HepG2 (cell line): ENCODE results near the gene MTUS2. TPM values are rescaled to one million over a fixed set of nuclear protein-coding genes. Genes with fewer than 3 reads are reported as not detected.

ENCODE experiments used
- ATAC-seq: fragments of 200-7000 bp; cut with Tn5 transposase; 3 replicates; pipeline ENCODE4 v1.9.1; 2020; ENCODE audit warnings: mild to moderate bottlenecking, moderate library complexity
- BruUV-seq: library from RNA; stranded (reverse); fragments of 400-500 nt; replicated peaks from 2 replicates; lab custom pipeline; 2021; lab: Mats Ljungman, UMichigan
- CTCF ChIA-PET: fragments of 300-600 bp; formaldehyde crosslinking; extraction: SDS; loops from one replicate; lab custom pipeline; 2021; ENCODE audit warnings: low total read pairs, inconsistent platforms, low intra/inter-chr PET ratio; lab: Yijun Ruan, JAX
- POLR2A ChIA-PET: fragments of 350-600 bp; sonication (Branson Sonifier 250); formaldehyde crosslinking; loops from one replicate; lab custom pipeline; 2020; ENCODE audit warnings: antibody characterized with exemption, inconsistent platforms; lab: Yijun Ruan, JAX
- DNase-seq: peaks from one replicate; pipeline ENCODE4 v3.0.0-alpha.2; 2015; ENCODE audit warnings: low spot score
- FAIRE-seq: peaks from 3 replicates; lab custom pipeline; 2011; peaks lifted over from hg19 to GRCh38; lab: Jason Lieb, UNC
- H2AFZ ChIP-seq: one replicate; pipeline ENCODE4 v1.6.1; 2011; ENCODE audit warnings: low read length, inconsistent platforms
- H3K27ac ChIP-seq: fragments of 300-600 bp; 3 replicates; pipeline ENCODE4 v1.8.0; 2011; ENCODE audit warnings: mixed run types, mild to moderate bottlenecking, mixed read lengths, low read length, inconsistent platforms; ENCODE audit not compliant: insufficient read depth; ENCODE audit errors: extremely low read length
- H3K27me3 ChIP-seq, 2 experiments: fragments of 200-600 bp in 1 of 2; 2 replicates in 1 of 2; 3 replicates in 1 of 2; pipeline versions ENCODE4 v1.6.0 to v1.8.0; 2011; ENCODE audit warnings: low read length in 2 of 2, mild to moderate bottlenecking in 2 of 2, moderate library complexity in 2 of 2, inconsistent platforms in 1 of 2; ENCODE audit not compliant: insufficient read depth in 2 of 2, control insufficient read depth in 1 of 2
- H3K36me3 ChIP-seq, 2 experiments: fragments of 200-600 bp in 1 of 2; replicated peaks in 1 of 2; 2 replicates in 1 of 2; 3 replicates in 1 of 2; pipeline versions ENCODE4 v1.5.1 to v1.8.0; 2011; ENCODE audit warnings: low read length in 2 of 2, inconsistent platforms in 1 of 2; ENCODE audit not compliant: insufficient read depth in 2 of 2, control insufficient read depth in 1 of 2
- H3K4me1 ChIP-seq: 2 replicates; pipeline ENCODE4 v1.5.1; 2012; ENCODE audit warnings: low read length, inconsistent platforms; ENCODE audit not compliant: insufficient read depth
- H3K4me2 ChIP-seq: 2 replicates; pipeline ENCODE4 v1.6.0; 2011; ENCODE audit warnings: low read depth, low read length, inconsistent platforms
- H3K4me3 ChIP-seq, 3 experiments: fragments of 200-600 bp in 1 of 3; sonication (generic), shearing (Covaris generic) in 1 of 3; replicated peaks in 1 of 3; 2 replicates each; pipeline ENCODE4 v1.5.1; 2011 to 2016; ENCODE audit warnings: low read length in 3 of 3, inconsistent platforms in 2 of 3, low read depth in 2 of 3, mild to moderate bottlenecking in 2 of 3, control low read depth in 1 of 3, mixed read lengths in 1 of 3; ENCODE audit not compliant: insufficient read depth in 1 of 3
- H3K79me2 ChIP-seq: one replicate; pipeline ENCODE4 v1.6.1; 2011; ENCODE audit warnings: low read length, inconsistent platforms; ENCODE audit not compliant: insufficient read depth
- H3K9ac ChIP-seq: 2 replicates; pipeline ENCODE4 v1.6.0; 2011; ENCODE audit warnings: mild to moderate bottlenecking, low read depth, low read length, inconsistent platforms; ENCODE audit not compliant: insufficient read depth
- H3K9me3 ChIP-seq: 2 replicates; pipeline ENCODE4 v1.5.1; 2012; ENCODE audit warnings: mild to moderate bottlenecking, low read length
- H4K20me1 ChIP-seq: 2 replicates; pipeline ENCODE4 v1.6.0; 2011; ENCODE audit warnings: inconsistent platforms, mild to moderate bottlenecking, low read length, moderate library complexity; ENCODE audit not compliant: insufficient read depth
- AGO2 ChIP-seq: fragments of 200-400 bp; formaldehyde crosslinking; optimal IDR thresholded peaks from 2 replicates; pipeline ENCODE3; 2017; ENCODE audit warnings: mild to moderate bottlenecking, low read depth, low read length, moderate library complexity
- ARNT2 ChIP-seq: sonication (generic); formaldehyde crosslinking; IDR thresholded peaks from 2 replicates; pipeline ENCODE4 v1.8.0; 2022; ENCODE audit warnings: mild to moderate bottlenecking, low read depth, missing genetic modification reagents, moderate library complexity
- KIAA2018 ChIP-seq: sonication (generic); formaldehyde crosslinking; IDR thresholded peaks from 2 replicates; pipeline ENCODE4 v1.5.0; 2020; ENCODE audit warnings: mild to moderate bottlenecking, missing genetic modification reagents, borderline replicate concordance
- NR2F2 ChIP-seq: IDR thresholded peaks from 2 replicates; pipeline ENCODE4 v1.6.1; 2012; ENCODE audit warnings: low read depth, inconsistent platforms, borderline replicate concordance
- PLRG1 ChIP-seq: fragments of 450-650 bp; conservative IDR thresholded peaks from 2 replicates; pipeline ENCODE4 v1.6.1; 2016
- ZBTB2 ChIP-seq: sonication (generic); formaldehyde crosslinking; IDR thresholded peaks from 2 replicates; pipeline ENCODE4 v1.8.0; 2022; ENCODE audit warnings: low read depth, missing genetic modification reagents
- ZMAT5 ChIP-seq: sonication (generic); formaldehyde crosslinking; IDR thresholded peaks from 2 replicates; pipeline ENCODE4 v1.5.0; 2020; ENCODE audit warnings: mild to moderate bottlenecking, low read depth, missing genetic modification reagents, borderline replicate concordance
- ZNF101 ChIP-seq: sonication (generic); formaldehyde crosslinking; IDR thresholded peaks from 2 replicates; pipeline ENCODE4 v1.4.0; 2020; ENCODE audit warnings: mild to moderate bottlenecking, low read depth, missing genetic modification reagents, borderline replicate concordance
- ZNF138 ChIP-seq: sonication (generic); formaldehyde crosslinking; IDR thresholded peaks from 2 replicates; pipeline ENCODE4 v1.5.0; 2020; ENCODE audit warnings: mild to moderate bottlenecking, low read depth, missing genetic modification reagents
- ZNF205 ChIP-seq: IDR thresholded peaks from 2 replicates; pipeline ENCODE4 v1.6.1; 2018; ENCODE audit warnings: missing biosample characterization, missing genetic modification reagents
- ZNF251 ChIP-seq: sonication (generic); formaldehyde crosslinking; IDR thresholded peaks from 2 replicates; pipeline ENCODE4 v1.9.0; 2021; ENCODE audit warnings: mild to moderate bottlenecking, missing genetic modification reagents
- ZNF382 ChIP-seq: sonication (generic); formaldehyde crosslinking; IDR thresholded peaks from 2 replicates; pipeline ENCODE4 v1.5.0; 2020; ENCODE audit warnings: missing genetic modification reagents, mild to moderate bottlenecking, borderline replicate concordance
- ZNF512 ChIP-seq: sonication (generic); formaldehyde crosslinking; IDR thresholded peaks from 2 replicates; pipeline ENCODE4 v1.4.0; 2020; ENCODE audit warnings: mild to moderate bottlenecking, missing genetic modification reagents
- ZNF703 ChIP-seq: sonication (generic); formaldehyde crosslinking; IDR thresholded peaks from 2 replicates; pipeline ENCODE4 v1.5.1; 2020; ENCODE audit warnings: missing genetic modification reagents, mild to moderate bottlenecking, moderate library complexity, borderline replicate concordance
- whole genome bisulfite sequencing: methylation state at CpG from one replicate; pipeline ENCODE4 v1.1.6; 2017; ENCODE audit warnings: low lambda C conversion rate; 5-methylcytosine and 5-hydroxymethylcytosine counted together
- in situ Hi-C: cut with HindIII; loops from 2 replicates; pipeline ENCODE4 v1.10.0; 2017; ENCODE audit warnings: low pct_unique_long_range_greater_than_20kb; ENCODE audit not compliant: extremely low pct_ligation_motif_present
- intact Hi-C: fragments of 100-400 bp; cut with micrococcal nuclease; formaldehyde crosslinking; loops from one replicate; pipeline ENCODE4 v1.10.0; 2022; ENCODE audit not compliant: unreplicated experiment
- polyA plus RNA-seq, 8 experiments: library from polyadenylated mRNA; depleted of rRNA in 3 of 8; stranded (reverse) in 7 of 8; unstranded in 1 of 8; fragments of >200 nt; fragmentation: Illumina TruSeq in 4 of 8; extraction: Trizol in 4 of 8; gene quantifications; 2 replicates each; pipeline versions ENCODE4 v1.2.1 to v1.2.3, GENCODE V29; 2011 to 2016; ENCODE audit warnings: low read depth in 4 of 8, missing spikeins in 1 of 8, mixed read lengths in 1 of 8; ENCODE audit not compliant: insufficient read depth in 1 of 8
- total RNA-seq, 5 experiments: library from RNA; depleted of rRNA; stranded (reverse); fragments of >200 nt; fragmentation: Illumina TruSeq; extraction: Trizol; gene quantifications; 2 replicates each; pipeline ENCODE4 v1.2.3, GENCODE V29; 2016; ENCODE audit warnings: low read depth in 1 of 5

MTUS2 gene
- total and polyA plus RNA-seq, 2 of the 13 experiments (the other 11 are each of a cell fraction or from before 2014, with no cell fraction given) = not detected

- Histone ChIP-seq H3K4me3 (no peak overlapping the region), H3K27me3 (no peaks in the 10 kb centered on the region), H3K9me3 (no peaks in the 10 kb centered on the region), H3K79me2 (no peaks in the 10 kb centered on the region), H3K9ac (no peak overlapping the region), H3K4me1 (no peaks in the 10 kb centered on the region), H3K36me3 (peaks cover 41 to 80% of the 10 kb centered on the region in 2 experiments), H2AFZ (no peak overlapping the region), H3K4me2 (no peak overlapping the region), H3K27ac (no peak overlapping the region), H4K20me1 (no peaks in the 10 kb centered on the region; the same call in none of the 2 replicates)
- intact Hi-C loops = no loop called here
- DNase-seq (no peak), FAIRE-seq (no peak), ATAC-seq (no peak)
- 100% methylated on average over 3 of the region's 7 CpGs for WGBS
- in situ Hi-C loops = no loop called here
- CTCF ChIA-PET = no interaction called here
- BruUV-seq = no TSS peak
- POLR2A ChIA-PET = no interaction called here
- TF ChIP-seq ZNF251 = no peak
- no peak for TF ChIP-seq ZBTB2 (CRISPR knock-in tag)
- TF ChIP-seq ZNF138 (CRISPR knock-in tag) = no peak
- no peak for TF ChIP-seq ARNT2 (CRISPR knock-in tag)
- no peak for TF ChIP-seq ZNF703 (CRISPR knock-in tag)
- no peak for TF ChIP-seq ZNF382
- TF ChIP-seq ZNF512 (CRISPR knock-in tag) = no peak
- TF ChIP-seq AGO2 = no peak
- TF ChIP-seq ZMAT5 (CRISPR knock-in tag) = no peak
- TF ChIP-seq NR2F2 = no peak
- TF ChIP-seq PLRG1 = no peak
- TF ChIP-seq ZNF101 (CRISPR knock-in tag) = no peak
- TF ChIP-seq KIAA2018 (CRISPR knock-in tag) = no peak
- no peak for TF ChIP-seq ZNF205
These were observed 705.6 kb downstream of the MTUS2 start for GRCh38 chr13:29525757-29526156.
